ENCODE data around the gene ADAM15.

GRCh38 chr1:155110826-155111225, 59.7 kb downstream of the ADAM15 start:
- TF ChIP-seq, protein P1, sequence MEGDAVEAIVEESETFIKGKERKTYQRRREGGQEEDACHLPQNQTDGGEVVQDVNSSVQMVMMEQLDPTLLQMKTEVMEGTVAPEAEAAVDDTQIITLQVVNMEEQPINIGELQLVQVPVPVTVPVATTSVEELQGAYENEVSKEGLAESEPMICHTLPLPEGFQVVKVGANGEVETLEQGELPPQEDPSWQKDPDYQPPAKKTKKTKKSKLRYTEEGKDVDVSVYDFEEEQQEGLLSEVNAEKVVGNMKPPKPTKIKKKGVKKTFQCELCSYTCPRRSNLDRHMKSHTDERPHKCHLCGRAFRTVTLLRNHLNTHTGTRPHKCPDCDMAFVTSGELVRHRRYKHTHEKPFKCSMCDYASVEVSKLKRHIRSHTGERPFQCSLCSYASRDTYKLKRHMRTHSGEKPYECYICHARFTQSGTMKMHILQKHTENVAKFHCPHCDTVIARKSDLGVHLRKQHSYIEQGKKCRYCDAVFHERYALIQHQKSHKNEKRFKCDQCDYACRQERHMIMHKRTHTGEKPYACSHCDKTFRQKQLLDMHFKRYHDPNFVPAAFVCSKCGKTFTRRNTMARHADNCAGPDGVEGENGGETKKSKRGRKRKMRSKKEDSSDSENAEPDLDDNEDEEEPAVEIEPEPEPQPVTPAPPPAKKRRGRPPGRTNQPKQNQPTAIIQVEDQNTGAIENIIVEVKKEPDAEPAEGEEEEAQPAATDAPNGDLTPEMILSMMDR (IDR thresholded peaks at IDR 0.05) = no peak
- no peak for TF ChIP-seq POLR2A (IDR thresholded peaks at IDR 0.05)
